IPS-11a (cell line): ENCODE results near the gene PGBD1.

Experiments
- H3K4me3 ChIP-seq: one replicate; pipeline ENCODE4 v1.5.1; 2013; ENCODE audit warnings: low read depth, low read length, control low read depth

Gene PGBD1

GRCh38 chr6:28281288-28282064, at the start of gene PGBD1:
PGBD1 (plus strand) TSS chr6:28281572; CDS start chr6:28283814, 2,242 bp downstream.
- H3K4me3 ChIP-seq, result peak within 1 kb of the TSS; percentile 93

GRCh38 chr6:28232785-28233184, 48.6 kb upstream of the PGBD1 start:
- no peak overlapping the region for H3K4me3 ChIP-seq

- no peak overlapping the region for H3K4me3 ChIP-seq
These were observed 45.4 kb upstream of the PGBD1 start for GRCh38 chr6:28235912-28236452.

- no peak overlapping the region for H3K4me3 ChIP-seq
These were observed 41.7 kb upstream of the PGBD1 start for GRCh38 chr6:28239636-28240035.

- no peak overlapping the region for H3K4me3 ChIP-seq
These were observed 40.9 kb upstream of the PGBD1 start for GRCh38 chr6:28240471-28240870.

GRCh38 chr6:28243946-28244345, 37.4 kb upstream of the PGBD1 start:
- no peak overlapping the region for H3K4me3 ChIP-seq

GRCh38 chr6:28245206-28245941, 36.0 kb upstream of the PGBD1 start:
- H3K4me3 ChIP-seq, result no peak overlapping the region

- H3K4me3 ChIP-seq, result no peak overlapping the region
These were observed 32.5 kb upstream of the PGBD1 start for GRCh38 chr6:28248916-28249315.

GRCh38 chr6:28250747-28251146, 30.6 kb upstream of the PGBD1 start:
- H3K4me3 ChIP-seq, result no peak overlapping the region

- H3K4me3 ChIP-seq, result peak overlapping the region; percentile 90
These were observed 29.7 kb upstream of the PGBD1 start for GRCh38 chr6:28251661-28252008.

- H3K4me3 ChIP-seq, result peak within 1 kb of the TSS; percentile 90
These were observed 29.1 kb upstream of the PGBD1 start, which contains the start of gene ZKSCAN4 for GRCh38 chr6:28252009-28252975. ZKSCAN4 (minus strand) TSS chr6:28252269; CDS start chr6:28251980, 289 bp downstream.

- H3K4me3 ChIP-seq, result no peak overlapping the region
These were observed 27.3 kb upstream of the PGBD1 start for GRCh38 chr6:28254121-28254519.

GRCh38 chr6:28257042-28257441, 24.3 kb upstream of the PGBD1 start:
- no peak overlapping the region for H3K4me3 ChIP-seq

GRCh38 chr6:28258877-28259777, 22.2 kb upstream of the PGBD1 start, which contains the start of gene NKAPL:
NKAPL (plus strand) TSS chr6:28259297; CDS start chr6:28259372, 75 bp downstream.
- H3K4me3 ChIP-seq, result no peak within 1 kb of the TSS

- H3K4me3 ChIP-seq, result no peak overlapping the region
These were observed 17.4 kb upstream of the PGBD1 start for GRCh38 chr6:28263922-28264321.

GRCh38 chr6:28264834-28265401, 16.5 kb upstream of the PGBD1 start:
- no peak overlapping the region for H3K4me3 ChIP-seq

- H3K4me3 ChIP-seq, result peak overlapping the region; percentile 83
These were observed 14.8 kb upstream of the PGBD1 start for GRCh38 chr6:28266563-28266961.

GRCh38 chr6:28266962-28267694, 14.2 kb upstream of the PGBD1 start, which contains the start of gene ZSCAN26:
ZSCAN26 (plus strand) TSS chr6:28267143; CDS start chr6:28271920, 4,777 bp downstream.
- H3K4me3 ChIP-seq, result peak within 1 kb of the TSS; percentile 83

GRCh38 chr6:28267695-28268059, 13.7 kb upstream of the PGBD1 start:
- H3K4me3 ChIP-seq, result peak overlapping the region; percentile 83
